Gastroesophageal sphincter (tissue), 4 donors: Measurements from ENCODE around the gene TRMT44. TPM values are rescaled to one million over a fixed set of nuclear protein-coding genes. Genes with fewer than 3 reads are reported as not detected.

Experiments used
- ATAC-seq: fragments of 150-250 bp; one replicate; pipeline ENCODE4 v1.9.1; 2016; ENCODE audit warnings: mild to moderate bottlenecking, moderate library complexity
- H3K27ac ChIP-seq, 4 donors: fragments of 200-600 bp; sonication (generic) in 3 of 4; 1 replicate in 3 of 4; 2 replicates in 1 of 4; pipeline ENCODE4 v1.5.1; 2016 to 2019
- H3K27me3 ChIP-seq: fragments of 200-600 bp; sonication (generic); one replicate; pipeline ENCODE4 v1.5.1; 2019
- H3K36me3 ChIP-seq, 2 donors: fragments of 200-600 bp; sonication (generic); one replicate each; pipeline ENCODE4 v1.5.1; 2019; ENCODE audit warnings: control low read depth in 1 of 2
- H3K4me1 ChIP-seq, 3 donors: fragments of 200-600 bp; sonication (generic); 1 replicate in 2 of 3; 2 replicates in 1 of 3; pipeline ENCODE4 v1.5.1; 2016 to 2019; ENCODE audit warnings: control low read depth in 2 of 3
- H3K4me3 ChIP-seq, 2 donors: fragments of 200-600 bp; sonication (generic); one replicate each; pipeline ENCODE4 v1.5.1; 2019; ENCODE audit warnings: mild to moderate bottlenecking in 1 of 2, moderate library complexity in 1 of 2
- H3K9me3 ChIP-seq, 3 donors: fragments of 200-600 bp; sonication (generic); one replicate each; pipeline ENCODE4 v1.5.1; 2017 to 2019; ENCODE audit warnings: control low read depth in 2 of 3
- EP300 ChIP-seq: sonication (generic); formaldehyde crosslinking; IDR thresholded peaks from one replicate; pipeline ENCODE4 v1.6.1; 2017; ENCODE audit warnings: antibody characterized with exemption, mild to moderate bottlenecking
- POLR2A ChIP-seq, 2 donors: fragments of 450-650 bp; IDR thresholded peaks; one replicate each; pipeline ENCODE4 v1.6.1; 2017; ENCODE audit warnings: antibody characterized with exemption in 2 of 2, mild to moderate bottlenecking in 2 of 2, moderate library complexity in 1 of 2
- POLR2AphosphoS5 ChIP-seq: sonication (generic); formaldehyde crosslinking; IDR thresholded peaks from one replicate; pipeline ENCODE4 v1.6.1; 2017; ENCODE audit warnings: antibody characterized with exemption
- WGBS, 2 donors: methylation state at CpG; one replicate each; pipeline ENCODE4 v1.1.5; 2018; ENCODE audit warnings: low coverage in 1 of 2; 5-methylcytosine and 5-hydroxymethylcytosine counted together
- total RNA-seq, 4 donors: library from RNA; depleted of rRNA; stranded (reverse); fragments of >200 nt; gene quantifications; one replicate each; pipeline ENCODE4 v1.1.0, GENCODE V29; 2016
- TF ChIP-seq, protein P1 (sequence below), 4 experiments: fragments of 200-600 bp in 2 of 4; fragments of 450-650 bp in 2 of 4; sonication (generic) in 1 of 4; IDR thresholded peaks; one replicate each; pipeline ENCODE4 v1.5.1; 2017 to 2019; ENCODE audit warnings: antibody characterized with exemption in 4 of 4, mild to moderate bottlenecking in 2 of 4, moderate library complexity in 2 of 4

Gene TRMT44
- total RNA-seq, 4 donors from 2014 or later = 12.0 to 27.9 (median 20.9) TPM

DNA sequence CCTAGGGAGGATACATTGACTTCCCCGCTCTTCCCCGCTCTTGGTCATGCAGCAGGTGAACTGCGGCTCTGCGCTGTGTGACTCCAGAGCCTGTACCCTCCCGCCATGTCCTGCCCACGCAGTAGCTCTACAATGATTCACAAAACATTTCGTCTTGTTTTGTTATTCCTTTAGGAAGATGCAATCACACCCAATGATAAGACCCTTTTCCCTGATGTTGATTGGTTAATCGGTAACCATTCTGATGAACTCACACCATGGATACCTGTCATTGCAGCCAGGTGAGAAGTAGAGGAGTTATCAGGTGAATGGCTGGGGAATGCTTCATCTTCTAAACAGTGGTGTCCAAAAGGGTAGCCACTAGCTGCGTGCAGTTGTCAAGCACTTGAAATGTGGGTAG, 23.2 kb downstream of the TRMT44 start:
- H3K36me3 ChIP-seq = peaks cover 0 to 97% of the 10 kb centered on the region in 2 donors
- WGBS, 2 donors = 90 to 94% methylated on average over 4 to 9 of the region's 9 CpGs
- no peaks in the 10 kb centered on the region for H3K9me3 ChIP-seq
- ATAC-seq = no peak
- TF ChIP-seq, protein P1, sequence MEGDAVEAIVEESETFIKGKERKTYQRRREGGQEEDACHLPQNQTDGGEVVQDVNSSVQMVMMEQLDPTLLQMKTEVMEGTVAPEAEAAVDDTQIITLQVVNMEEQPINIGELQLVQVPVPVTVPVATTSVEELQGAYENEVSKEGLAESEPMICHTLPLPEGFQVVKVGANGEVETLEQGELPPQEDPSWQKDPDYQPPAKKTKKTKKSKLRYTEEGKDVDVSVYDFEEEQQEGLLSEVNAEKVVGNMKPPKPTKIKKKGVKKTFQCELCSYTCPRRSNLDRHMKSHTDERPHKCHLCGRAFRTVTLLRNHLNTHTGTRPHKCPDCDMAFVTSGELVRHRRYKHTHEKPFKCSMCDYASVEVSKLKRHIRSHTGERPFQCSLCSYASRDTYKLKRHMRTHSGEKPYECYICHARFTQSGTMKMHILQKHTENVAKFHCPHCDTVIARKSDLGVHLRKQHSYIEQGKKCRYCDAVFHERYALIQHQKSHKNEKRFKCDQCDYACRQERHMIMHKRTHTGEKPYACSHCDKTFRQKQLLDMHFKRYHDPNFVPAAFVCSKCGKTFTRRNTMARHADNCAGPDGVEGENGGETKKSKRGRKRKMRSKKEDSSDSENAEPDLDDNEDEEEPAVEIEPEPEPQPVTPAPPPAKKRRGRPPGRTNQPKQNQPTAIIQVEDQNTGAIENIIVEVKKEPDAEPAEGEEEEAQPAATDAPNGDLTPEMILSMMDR (IDR thresholded peaks at IDR 0.05) = no peak
- TF ChIP-seq POLR2AphosphoS5 = no peak
- no peak for TF ChIP-seq POLR2A (IDR thresholded peaks at IDR 0.05)
- TF ChIP-seq EP300 = no peak
- H3K27ac ChIP-seq = no peak overlapping the region
- H3K27me3 ChIP-seq = no peaks in the 10 kb centered on the region
- H3K4me3 ChIP-seq = no peak overlapping the region
- H3K4me1 ChIP-seq = peaks cover 0 to 7% (median 0%) of the 10 kb centered on the region in 3 donors

DNA sequence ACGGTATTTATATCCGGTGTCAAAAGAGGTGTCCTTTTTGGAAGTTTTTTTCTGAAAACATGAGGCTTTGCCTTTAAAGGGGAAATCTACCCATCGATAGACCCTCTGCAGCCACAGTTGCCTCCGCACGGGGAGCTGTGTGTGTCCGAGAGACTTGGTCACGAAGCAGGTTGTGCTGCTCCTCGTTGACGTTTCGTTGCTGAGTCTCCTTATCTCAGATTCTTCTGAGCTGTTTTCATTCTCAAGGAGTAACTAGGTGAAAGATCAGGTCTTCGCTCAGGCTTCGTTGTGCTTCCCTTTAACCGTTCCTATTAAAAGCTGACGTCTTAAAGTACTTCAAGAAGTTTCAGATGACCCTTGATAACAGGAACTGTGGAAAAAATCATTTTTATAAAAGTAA, 23.8 kb downstream of the TRMT44 start:
- no peaks in the 10 kb centered on the region for H3K9me3 ChIP-seq
- 86 to 90% methylated on average over 9 to 14 of the region's 14 CpGs for WGBS, 2 donors
- H3K36me3 ChIP-seq = peaks cover 0 to 97% of the 10 kb centered on the region in 2 donors
- no peak overlapping the region for H3K27ac ChIP-seq
- peaks cover 0 to 7% (median 0%) of the 10 kb centered on the region in 3 donors for H3K4me1 ChIP-seq
- ATAC-seq = no peak
- no peak overlapping the region for H3K4me3 ChIP-seq
- H3K27me3 ChIP-seq = no peaks in the 10 kb centered on the region
- TF ChIP-seq EP300 (no peak), POLR2A (IDR thresholded peaks at IDR 0.05) (no peak), POLR2AphosphoS5 (no peak)
- TF ChIP-seq, protein P1 (IDR thresholded peaks at IDR 0.05) = no peak

- no CpG with 5 or more reads among the region's 31 CpGs for WGBS, 2 donors
- TF ChIP-seq POLR2A (IDR thresholded peaks at IDR 0.05) (no peak), EP300 (no peak), POLR2AphosphoS5 (no peak)
- TF ChIP-seq, protein P1 (IDR thresholded peaks at IDR 0.05) = no peak
- Histone ChIP-seq H3K27me3 (no peaks in the 10 kb centered on the region), H3K4me3 (no peak overlapping the region), H3K4me1 (peaks cover 0 to 7% (median 0%) of the 10 kb centered on the region in 3 donors), H3K36me3 (peaks cover 0 to 96% of the 10 kb centered on the region in 2 donors), H3K27ac (no peak overlapping the region), H3K9me3 (no peaks in the 10 kb centered on the region)
- no peak for ATAC-seq
These were observed 25.3 kb downstream of the TRMT44 start for GRCh38 chr4:8465615-8466611.

DNA sequence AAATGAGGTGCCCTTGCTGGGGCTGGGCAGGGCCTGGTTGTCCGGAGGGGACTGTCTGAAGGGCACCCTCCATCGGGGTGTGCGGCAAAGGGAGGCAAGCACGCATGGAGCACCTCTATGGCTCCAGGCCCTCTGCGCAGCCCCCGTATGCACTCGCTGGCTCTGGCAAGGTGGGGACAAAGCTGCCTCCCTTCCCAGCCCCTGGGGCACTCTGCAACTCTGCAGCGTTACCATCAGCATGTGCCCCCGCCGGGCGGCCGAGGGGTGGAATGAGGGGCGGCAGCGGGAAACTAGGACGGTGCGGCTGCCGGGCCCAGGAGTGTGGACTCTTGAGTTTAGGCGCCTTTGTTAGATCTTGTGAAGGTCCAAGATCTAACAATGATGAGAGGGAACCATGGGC, 26.4 kb downstream of the TRMT44 start:
- peaks cover 0 to 94% of the 10 kb centered on the region in 2 donors for H3K36me3 ChIP-seq
- no peak for ATAC-seq
- H3K27me3 ChIP-seq = no peaks in the 10 kb centered on the region

More for the DNA sequence above, 26.4 kb downstream of the TRMT44 start:
- WGBS, 2 donors = 94 to 100% methylated on average over 1 to 13 of the region's 18 CpGs
- Histone ChIP-seq H3K27ac (no peak overlapping the region), H3K9me3 (no peaks in the 10 kb centered on the region), H3K4me1 (peaks cover 0 to 2% (median 1%) of the 10 kb centered on the region in 3 donors), H3K4me3 (no peak overlapping the region)
- TF ChIP-seq, protein P1 (IDR thresholded peaks at IDR 0.05) = no peak
- TF ChIP-seq POLR2AphosphoS5 = no peak
- no peak for TF ChIP-seq POLR2A (IDR thresholded peaks at IDR 0.05)
